ENCODE data around the gene RBBP6. TPM values are rescaled to one million over a fixed set of nuclear protein-coding genes. Genes with fewer than 3 reads are reported as not detected.

RBBP6 gene
- total and polyA plus RNA-seq, 2 experiments from 2014 or later, result 40.2 to 88.9 TPM

DNA sequence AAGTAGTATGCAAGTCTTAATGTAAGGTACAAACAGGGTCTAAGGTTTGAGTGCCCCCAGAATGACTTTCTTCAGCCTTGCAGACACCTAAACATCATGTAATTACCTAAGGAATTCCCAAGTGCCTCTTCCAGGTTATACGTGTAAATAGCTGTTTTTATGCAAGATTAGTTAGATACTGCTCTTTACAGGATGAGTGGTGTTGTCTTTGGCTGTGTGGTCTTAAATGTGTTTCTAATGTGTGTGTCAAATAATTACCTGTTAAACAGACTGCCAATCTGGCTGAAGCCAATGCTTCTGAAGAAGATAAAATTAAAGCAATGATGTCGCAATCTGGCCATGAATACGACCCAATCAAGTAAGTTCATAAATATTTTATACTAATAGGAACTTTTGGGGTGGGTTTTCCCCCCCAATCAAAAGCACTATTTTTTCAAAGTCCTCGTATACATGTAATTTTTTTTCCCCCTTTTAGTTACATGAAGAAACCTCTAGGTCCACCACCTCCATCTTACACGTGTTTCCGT is 16.0 kb downstream of the RBBP6 start:
- no peaks in the 10 kb centered on the region for H3K4me1 Mint-ChIP-seq
- no peak overlapping the region for H3K4me3 ChIP-seq
- no peaks in the 10 kb centered on the region for H3K4me1 ChIP-seq (ENCODE audit: insufficient read depth)
- peaks cover 6% of the 10 kb centered on the region for H3K79me2 ChIP-seq (replicated peaks; ENCODE audit: insufficient read depth)
- no peaks in the 10 kb centered on the region for H3K27me3 ChIP-seq (ENCODE audit: insufficient read depth)
- DNase-seq (ENCODE audit: low spot score) (no peak), ATAC-seq (no peak)
- no peak overlapping the region for H3K27ac ChIP-seq (ENCODE audit: low read depth)
- H2AFZ ChIP-seq, result no peak overlapping the region
- H3F3A ChIP-seq (replicated peaks; ENCODE audit: low read depth), result no peaks in the 10 kb centered on the region
- H3K9me2 ChIP-seq (ENCODE audit: insufficient read depth), result no peaks in the 10 kb centered on the region
- TF ChIP-seq JUNB (IDR thresholded peaks at IDR 0.05; ENCODE audit: unreplicated experiment) (no peak), STAT1 (IDR thresholded peaks at IDR 0.05; ENCODE audit: unreplicated experiment) (no peak), EZH2phosphoT487 (IDR thresholded peaks at IDR 0.05; ENCODE audit: unreplicated experiment) (no peak), POLR2AphosphoS5 (IDR thresholded peaks at IDR 0.05; ENCODE audit: low read depth) (no peak), NANOG (IDR thresholded peaks at IDR 0.05; ENCODE audit: borderline replicate concordance) (no peak)
- TF ChIP-seq, protein P1, sequence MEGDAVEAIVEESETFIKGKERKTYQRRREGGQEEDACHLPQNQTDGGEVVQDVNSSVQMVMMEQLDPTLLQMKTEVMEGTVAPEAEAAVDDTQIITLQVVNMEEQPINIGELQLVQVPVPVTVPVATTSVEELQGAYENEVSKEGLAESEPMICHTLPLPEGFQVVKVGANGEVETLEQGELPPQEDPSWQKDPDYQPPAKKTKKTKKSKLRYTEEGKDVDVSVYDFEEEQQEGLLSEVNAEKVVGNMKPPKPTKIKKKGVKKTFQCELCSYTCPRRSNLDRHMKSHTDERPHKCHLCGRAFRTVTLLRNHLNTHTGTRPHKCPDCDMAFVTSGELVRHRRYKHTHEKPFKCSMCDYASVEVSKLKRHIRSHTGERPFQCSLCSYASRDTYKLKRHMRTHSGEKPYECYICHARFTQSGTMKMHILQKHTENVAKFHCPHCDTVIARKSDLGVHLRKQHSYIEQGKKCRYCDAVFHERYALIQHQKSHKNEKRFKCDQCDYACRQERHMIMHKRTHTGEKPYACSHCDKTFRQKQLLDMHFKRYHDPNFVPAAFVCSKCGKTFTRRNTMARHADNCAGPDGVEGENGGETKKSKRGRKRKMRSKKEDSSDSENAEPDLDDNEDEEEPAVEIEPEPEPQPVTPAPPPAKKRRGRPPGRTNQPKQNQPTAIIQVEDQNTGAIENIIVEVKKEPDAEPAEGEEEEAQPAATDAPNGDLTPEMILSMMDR (conservative IDR thresholded peaks at IDR 0.05; ENCODE audit: low read depth in 2 of 2), result no peak
- TF ChIP-seq, protein P2, sequence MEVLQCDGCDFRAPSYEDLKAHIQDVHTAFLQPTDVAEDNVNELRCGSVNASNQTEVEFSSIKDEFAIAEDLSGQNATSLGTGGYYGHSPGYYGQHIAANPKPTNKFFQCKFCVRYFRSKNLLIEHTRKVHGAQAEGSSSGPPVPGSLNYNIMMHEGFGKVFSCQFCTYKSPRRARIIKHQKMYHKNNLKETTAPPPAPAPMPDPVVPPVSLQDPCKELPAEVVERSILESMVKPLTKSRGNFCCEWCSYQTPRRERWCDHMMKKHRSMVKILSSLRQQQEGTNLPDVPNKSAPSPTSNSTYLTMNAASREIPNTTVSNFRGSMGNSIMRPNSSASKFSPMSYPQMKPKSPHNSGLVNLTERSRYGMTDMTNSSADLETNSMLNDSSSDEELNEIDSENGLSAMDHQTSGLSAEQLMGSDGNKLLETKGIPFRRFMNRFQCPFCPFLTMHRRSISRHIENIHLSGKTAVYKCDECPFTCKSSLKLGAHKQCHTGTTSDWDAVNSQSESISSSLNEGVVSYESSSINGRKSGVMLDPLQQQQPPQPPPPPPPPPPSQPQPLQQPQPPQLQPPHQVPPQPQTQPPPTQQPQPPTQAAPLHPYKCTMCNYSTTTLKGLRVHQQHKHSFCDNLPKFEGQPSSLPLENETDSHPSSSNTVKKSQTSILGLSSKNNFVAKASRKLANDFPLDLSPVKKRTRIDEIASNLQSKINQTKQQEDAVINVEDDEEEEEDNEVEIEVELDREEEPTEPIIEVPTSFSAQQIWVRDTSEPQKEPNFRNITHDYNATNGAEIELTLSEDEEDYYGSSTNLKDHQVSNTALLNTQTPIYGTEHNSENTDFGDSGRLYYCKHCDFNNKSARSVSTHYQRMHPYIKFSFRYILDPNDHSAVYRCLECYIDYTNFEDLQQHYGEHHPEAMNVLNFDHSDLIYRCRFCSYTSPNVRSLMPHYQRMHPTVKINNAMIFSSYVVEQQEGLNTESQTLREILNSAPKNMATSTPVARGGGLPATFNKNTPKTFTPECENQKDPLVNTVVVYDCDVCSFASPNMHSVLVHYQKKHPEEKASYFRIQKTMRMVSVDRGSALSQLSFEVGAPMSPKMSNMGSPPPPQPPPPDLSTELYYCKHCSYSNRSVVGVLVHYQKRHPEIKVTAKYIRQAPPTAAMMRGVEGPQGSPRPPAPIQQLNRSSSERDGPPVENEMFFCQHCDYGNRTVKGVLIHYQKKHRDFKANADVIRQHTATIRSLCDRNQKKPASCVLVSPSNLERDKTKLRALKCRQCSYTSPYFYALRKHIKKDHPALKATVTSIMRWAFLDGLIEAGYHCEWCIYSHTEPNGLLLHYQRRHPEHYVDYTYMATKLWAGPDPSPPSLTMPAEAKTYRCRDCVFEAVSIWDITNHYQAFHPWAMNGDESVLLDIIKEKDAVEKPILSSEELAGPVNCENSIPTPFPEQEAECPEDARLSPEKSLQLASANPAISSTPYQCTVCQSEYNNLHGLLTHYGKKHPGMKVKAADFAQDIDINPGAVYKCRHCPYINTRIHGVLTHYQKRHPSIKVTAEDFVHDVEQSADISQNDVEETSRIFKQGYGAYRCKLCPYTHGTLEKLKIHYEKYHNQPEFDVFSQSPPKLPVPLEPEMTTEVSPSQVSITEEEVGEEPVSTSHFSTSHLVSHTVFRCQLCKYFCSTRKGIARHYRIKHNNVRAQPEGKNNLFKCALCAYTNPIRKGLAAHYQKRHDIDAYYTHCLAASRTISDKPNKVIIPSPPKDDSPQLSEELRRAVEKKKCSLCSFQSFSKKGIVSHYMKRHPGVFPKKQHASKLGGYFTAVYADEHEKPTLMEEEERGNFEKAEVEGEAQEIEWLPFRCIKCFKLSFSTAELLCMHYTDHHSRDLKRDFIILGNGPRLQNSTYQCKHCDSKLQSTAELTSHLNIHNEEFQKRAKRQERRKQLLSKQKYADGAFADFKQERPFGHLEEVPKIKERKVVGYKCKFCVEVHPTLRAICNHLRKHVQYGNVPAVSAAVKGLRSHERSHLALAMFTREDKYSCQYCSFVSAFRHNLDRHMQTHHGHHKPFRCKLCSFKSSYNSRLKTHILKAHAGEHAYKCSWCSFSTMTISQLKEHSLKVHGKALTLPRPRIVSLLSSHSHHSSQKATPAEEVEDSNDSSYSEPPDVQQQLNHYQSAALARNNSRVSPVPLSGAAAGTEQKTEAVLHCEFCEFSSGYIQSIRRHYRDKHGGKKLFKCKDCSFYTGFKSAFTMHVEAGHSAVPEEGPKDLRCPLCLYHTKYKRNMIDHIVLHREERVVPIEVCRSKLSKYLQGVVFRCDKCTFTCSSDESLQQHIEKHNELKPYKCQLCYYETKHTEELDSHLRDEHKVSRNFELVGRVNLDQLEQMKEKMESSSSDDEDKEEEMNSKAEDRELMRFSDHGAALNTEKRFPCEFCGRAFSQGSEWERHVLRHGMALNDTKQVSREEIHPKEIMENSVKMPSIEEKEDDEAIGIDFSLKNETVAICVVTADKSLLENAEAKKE (CRISPR knock-in tag; IDR thresholded peaks at IDR 0.05), result no peak
- H3K36me3 ChIP-seq (ENCODE audit: insufficient read depth), result peaks cover 29% of the 10 kb centered on the region; the same call in 1 of the 2 replicates
- H3K4me3 Mint-ChIP-seq, result no peak overlapping the region
- H3K27me3 Mint-ChIP-seq (ENCODE audit: insufficient read depth, low read depth, poor library complexity), result no peaks in the 10 kb centered on the region
- peaks cover 51% of the 10 kb centered on the region for H3K36me3 Mint-ChIP-seq (ENCODE audit: low read depth)
- H3K27ac Mint-ChIP-seq, result no peak overlapping the region
- H4K20me1 ChIP-seq (replicated peaks; ENCODE audit: insufficient read depth), result peaks cover 10% of the 10 kb centered on the region; the same call in 1 of the 2 replicates
- no peak overlapping the region for H3K4me2 ChIP-seq
- H3K9me3 Mint-ChIP-seq, result no peaks in the 10 kb centered on the region

All from GM23338 (cell line).